ENCODE measurements around the gene FHL3. TPM values are rescaled to one million over a fixed set of nuclear protein-coding genes. Genes with fewer than 3 reads are reported as not detected.

Gene FHL3
- total and polyA plus RNA-seq, 9 of the 15 experiments (the other 6 are each of a cell fraction or from before 2014, with no cell fraction given) = 6.1 to 144 (median 34.1) TPM

GRCh38 chr1:37989361-37989930 lies 15.9 kb downstream of the FHL3 start (continued):
- TF ChIP-seq, protein P1, sequence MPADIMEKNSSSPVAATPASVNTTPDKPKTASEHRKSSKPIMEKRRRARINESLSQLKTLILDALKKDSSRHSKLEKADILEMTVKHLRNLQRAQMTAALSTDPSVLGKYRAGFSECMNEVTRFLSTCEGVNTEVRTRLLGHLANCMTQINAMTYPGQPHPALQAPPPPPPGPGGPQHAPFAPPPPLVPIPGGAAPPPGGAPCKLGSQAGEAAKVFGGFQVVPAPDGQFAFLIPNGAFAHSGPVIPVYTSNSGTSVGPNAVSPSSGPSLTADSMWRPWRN (IDR thresholded peaks at IDR 0.05; ENCODE audit: low read depth) = no peak
- TF ChIP-seq ZFX (CRISPR knock-in tag; IDR thresholded peaks at IDR 0.05) (peak; percentile 60), ZNF232 (CRISPR knock-in tag; IDR thresholded peaks at IDR 0.05) (peak; percentile 20; the same call in 1 of the 2 replicates), BMI1 (IDR thresholded peaks at IDR 0.05; ENCODE audit: low read length) (no peak), DNMT1 (IDR thresholded peaks at IDR 0.05) (peak; percentile 98; the same call in 1 of the 2 replicates), PHF8 (IDR thresholded peaks at IDR 0.05; ENCODE audit: borderline replicate concordance, low read length) (peak; percentile 93; the same call in 1 of the 2 replicates), PHB (CRISPR knock-in tag; IDR thresholded peaks at IDR 0.05) (0 out of 2 replicates have a peak, but pooled peaks have one; percentile 89), ZNF830 (CRISPR knock-in tag; IDR thresholded peaks at IDR 0.05) (peak; percentile 64; the same call in 1 of the 2 replicates), ASH1L (IDR thresholded peaks at IDR 0.05; ENCODE audit: borderline replicate concordance, low read depth, partially characterized antibody) (no peak), PTRF (tag; IDR thresholded peaks at IDR 0.05) (no peak), CHD2 (IDR thresholded peaks at IDR 0.05; ENCODE audit: low read depth, low read length) (no peak), ZMIZ1 (IDR thresholded peaks at IDR 0.05; ENCODE audit: low read depth in 2 of 2, low read length in 2 of 2) (no peak), SAP30 (IDR thresholded peaks at IDR 0.05; ENCODE audit: borderline replicate concordance, insufficient read depth, low read depth, low read length, poor library complexity, severe bottlenecking) (peak; percentile 91), STAT6 (CRISPR knock-in tag; IDR thresholded peaks at IDR 0.05) (0 out of 2 replicates have a peak, but pooled peaks have one; percentile 4)
- TF ChIP-seq, protein P2, sequence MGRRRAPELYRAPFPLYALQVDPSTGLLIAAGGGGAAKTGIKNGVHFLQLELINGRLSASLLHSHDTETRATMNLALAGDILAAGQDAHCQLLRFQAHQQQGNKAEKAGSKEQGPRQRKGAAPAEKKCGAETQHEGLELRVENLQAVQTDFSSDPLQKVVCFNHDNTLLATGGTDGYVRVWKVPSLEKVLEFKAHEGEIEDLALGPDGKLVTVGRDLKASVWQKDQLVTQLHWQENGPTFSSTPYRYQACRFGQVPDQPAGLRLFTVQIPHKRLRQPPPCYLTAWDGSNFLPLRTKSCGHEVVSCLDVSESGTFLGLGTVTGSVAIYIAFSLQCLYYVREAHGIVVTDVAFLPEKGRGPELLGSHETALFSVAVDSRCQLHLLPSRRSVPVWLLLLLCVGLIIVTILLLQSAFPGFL (CRISPR knock-in tag; IDR thresholded peaks at IDR 0.05) = 0 out of 2 replicates have a peak, but pooled peaks have one; percentile 36
